Measurements from ENCODE around the gene EEF2K. TPM values are rescaled to one million over a fixed set of nuclear protein-coding genes. Genes with fewer than 3 reads are reported as not detected.
A peak's percentile ranks its signal among the peaks of the same experiment; 100 is the strongest.

Gene EEF2K
- total and polyA plus RNA-seq, 2 of the 13 experiments (the other 11 are each of a cell fraction or from before 2014, with no cell fraction given), result 22.0 to 23.8 TPM

- no peak for TF ChIP-seq TOE1 (CRISPR knock-in tag; IDR thresholded peaks at IDR 0.05)
- no peak for TF ChIP-seq AKAP8 (CRISPR knock-in tag; IDR thresholded peaks at IDR 0.05)
- no peak; the same call in none of the 2 replicates for TF ChIP-seq ESRRA (CRISPR knock-in tag; IDR thresholded peaks at IDR 0.05; ENCODE audit: low read depth)
- no peak for TF ChIP-seq CENPBD1 (CRISPR knock-in tag; IDR thresholded peaks at IDR 0.05; ENCODE audit: borderline replicate concordance, low read depth)
- TF ChIP-seq MBD4 (IDR thresholded peaks at IDR 0.05; ENCODE audit: borderline replicate concordance, low read length), result no peak
- no peak for TF ChIP-seq SMARCC2 (IDR thresholded peaks at IDR 0.05)
- no peak for TF ChIP-seq TEF (CRISPR knock-in tag; IDR thresholded peaks at IDR 0.05)
- peak; percentile 52 for TF ChIP-seq MAZ (IDR thresholded peaks at IDR 0.05; ENCODE audit: borderline replicate concordance, low read depth, low read length)
- peak; percentile 73 for TF ChIP-seq MAZ (CRISPR knock-in tag; IDR thresholded peaks at IDR 0.05; ENCODE audit: low read depth)
- no peak for TF ChIP-seq CHD2 (IDR thresholded peaks at IDR 0.05; ENCODE audit: low read depth, low read length)
- 0 out of 2 replicates have a peak, but pooled peaks have one; percentile 88 for TF ChIP-seq GZF1 (CRISPR knock-in tag; IDR thresholded peaks at IDR 0.05)
- peak; percentile 61; the same call in 1 of the 2 replicates for TF ChIP-seq NFKBIZ (CRISPR knock-in tag; IDR thresholded peaks at IDR 0.05)
- TF ChIP-seq ATF7 (IDR thresholded peaks at IDR 0.05), result no peak
- no peak for TF ChIP-seq ATF7 (CRISPR knock-in tag; IDR thresholded peaks at IDR 0.05)
- no peak for TF ChIP-seq HNF4G (IDR thresholded peaks at IDR 0.05; ENCODE audit: borderline replicate concordance, low read depth, low read length)
- TF ChIP-seq HNF4G (CRISPR knock-in tag; IDR thresholded peaks at IDR 0.05; ENCODE audit: borderline replicate concordance, low read depth), result peak; percentile 55; the same call in 1 of the 2 replicates
- TF ChIP-seq MEIS1 (CRISPR knock-in tag; IDR thresholded peaks at IDR 0.05; ENCODE audit: borderline replicate concordance), result peak; percentile 22; the same call in 1 of the 2 replicates
- no peak for TF ChIP-seq ZNF644 (CRISPR knock-in tag; IDR thresholded peaks at IDR 0.05; ENCODE audit: low read depth)
- TF ChIP-seq POGZ (CRISPR knock-in tag; IDR thresholded peaks at IDR 0.05), result no peak
- TF ChIP-seq ZNF569 (CRISPR knock-in tag; IDR thresholded peaks at IDR 0.05; ENCODE audit: borderline replicate concordance), result no peak
- TF ChIP-seq ZNF776 (CRISPR knock-in tag; IDR thresholded peaks at IDR 0.05), result no peak
- TF ChIP-seq NPAS2 (CRISPR knock-in tag; IDR thresholded peaks at IDR 0.05; ENCODE audit: borderline replicate concordance), result no peak
- TF ChIP-seq ZNF552 (CRISPR knock-in tag; IDR thresholded peaks at IDR 0.05; ENCODE audit: borderline replicate concordance), result no peak; the same call in 1 of the 2 replicates
- TF ChIP-seq KLF6 (CRISPR knock-in tag; IDR thresholded peaks at IDR 0.05), result no peak
- TF ChIP-seq ZMYM4 (CRISPR knock-in tag; IDR thresholded peaks at IDR 0.05), result 0 out of 2 replicates have a peak, but pooled peaks have one; percentile 18
- TF ChIP-seq ZNF280B (CRISPR knock-in tag; IDR thresholded peaks at IDR 0.05; ENCODE audit: borderline replicate concordance), result peak; percentile 64; the same call in 1 of the 2 replicates
- peak; percentile 45; the same call in 1 of the 2 replicates for TF ChIP-seq NR2C2 (CRISPR knock-in tag; IDR thresholded peaks at IDR 0.05; ENCODE audit: borderline replicate concordance)
- TF ChIP-seq ZNF792 (CRISPR knock-in tag; IDR thresholded peaks at IDR 0.05), result peak; percentile 33; the same call in 1 of the 2 replicates
- no peak for TF ChIP-seq CBX2 (IDR thresholded peaks at IDR 0.05; ENCODE audit: low read depth, low read length)
- 0 out of 2 replicates have a peak, but pooled peaks have one; percentile 38 for TF ChIP-seq CBX2 (CRISPR knock-in tag; IDR thresholded peaks at IDR 0.05; ENCODE audit: low read depth)
- no peak for TF ChIP-seq ZNF432 (CRISPR knock-in tag; IDR thresholded peaks at IDR 0.05; ENCODE audit: borderline replicate concordance)
These were observed 15.1 kb upstream of the EEF2K start (continued) for GRCh38 chr16:22190776-22191531.

Data from HepG2 (cell line).